HFF-Myc (cell line): Measurements from ENCODE around the gene CABP4.

Experiments
- DNase-seq: peaks from one replicate; pipeline ENCODE4 v3.0.0-alpha.2; 2011; ENCODE audit warnings: low read depth; ENCODE audit errors: extremely low read depth
- H3K4me3 ChIP-seq: replicated peaks from 2 replicates; pipeline ENCODE4 v1.5.1; 2011; ENCODE audit warnings: low read depth, mild to moderate bottlenecking, control low read depth, low read length
- CTCF ChIP-seq: IDR thresholded peaks from 2 replicates; pipeline ENCODE4 v1.5.1; 2012; ENCODE audit warnings: mild to moderate bottlenecking, low read depth, low read length, control low read depth; ENCODE audit errors: missing control alignments

Gene CABP4

DNA sequence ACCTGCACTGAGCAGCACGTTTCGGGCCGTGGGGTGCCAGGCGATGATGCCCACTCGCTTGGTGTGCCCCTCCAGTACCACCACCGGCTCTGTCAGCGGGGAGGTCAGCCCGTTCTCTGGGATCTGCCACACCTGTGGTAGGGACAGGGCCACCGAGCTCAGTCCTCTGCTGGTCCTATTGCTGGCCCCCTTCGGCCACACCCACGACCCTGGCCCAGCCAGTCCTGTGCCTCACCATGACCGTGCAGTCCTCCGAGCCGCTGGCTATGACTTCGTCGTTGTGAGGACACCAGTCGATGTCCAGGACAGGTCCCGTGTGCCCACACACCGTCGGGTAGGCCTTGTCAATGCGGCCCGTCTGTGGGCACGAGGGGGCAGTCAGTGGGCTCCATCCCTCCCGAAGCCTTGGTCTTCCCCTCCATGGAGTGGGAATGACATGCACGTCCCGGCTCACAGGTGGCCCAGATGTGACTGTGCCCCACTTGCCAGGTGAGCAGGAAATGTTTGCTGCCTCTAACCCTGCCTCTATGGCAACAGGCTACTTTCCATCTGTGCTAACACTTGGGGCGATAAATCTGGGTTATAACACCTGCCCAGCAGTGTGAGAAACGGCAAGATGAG is 13.3 kb upstream of the CABP4 start:
- TF ChIP-seq CTCF: no peak
- no peak for DNase-seq
- no peak overlapping the region for H3K4me3 ChIP-seq

DNA sequence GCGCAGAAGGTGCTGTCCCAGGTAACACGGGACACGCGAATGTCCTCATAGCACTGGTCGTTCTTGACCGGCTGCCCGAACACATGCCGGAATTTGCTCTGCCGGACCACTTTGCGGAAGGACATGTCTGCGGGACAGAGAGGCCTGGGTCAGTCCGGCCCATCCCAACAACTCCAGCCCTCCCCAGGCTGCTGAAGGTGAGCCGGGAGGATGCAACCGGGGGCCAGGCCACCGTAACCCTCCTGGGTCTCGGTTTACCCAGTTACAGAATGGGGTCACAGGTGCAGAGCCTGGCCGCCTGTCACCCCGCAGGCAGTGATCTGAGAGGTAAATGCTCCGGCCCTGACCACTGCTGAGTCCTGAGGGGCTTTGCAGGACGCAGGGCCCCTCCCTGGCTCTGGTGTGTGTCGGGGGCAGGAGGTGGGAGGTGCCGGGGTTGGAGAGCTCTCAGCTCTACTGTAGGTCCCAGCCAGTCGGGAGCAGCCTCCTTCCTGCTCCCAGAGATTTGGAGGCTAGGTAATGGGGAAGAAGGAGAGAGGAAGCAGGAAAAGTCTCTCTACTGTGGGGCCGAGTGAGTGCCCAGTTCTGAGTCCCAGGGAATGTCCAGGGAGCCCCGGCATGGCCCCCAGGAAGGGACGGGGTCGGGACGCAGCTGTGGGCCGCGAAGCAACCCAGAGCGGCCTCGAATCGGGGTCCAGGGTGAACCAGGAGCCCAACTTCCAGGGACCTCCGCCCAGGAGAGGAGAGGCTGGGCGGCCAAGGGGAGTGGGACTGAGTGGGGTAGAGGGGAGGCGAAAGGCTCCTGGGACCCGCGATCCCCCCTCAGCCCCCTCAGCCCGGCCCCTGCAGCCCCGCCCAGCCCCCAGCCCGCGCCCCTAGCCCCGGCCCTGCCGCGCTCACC is 12.4 kb upstream of the CABP4 start:
- H3K4me3 ChIP-seq: peak overlapping the region; percentile 75
- TF ChIP-seq CTCF: no peak
- DNase-seq: no peak

- H3K4me3 ChIP-seq: no peak overlapping the region
- TF ChIP-seq CTCF: no peak
- no peak for DNase-seq
These were observed 9.6 kb upstream of the CABP4 start for GRCh38 chr11:67445515-67445914.

DNA sequence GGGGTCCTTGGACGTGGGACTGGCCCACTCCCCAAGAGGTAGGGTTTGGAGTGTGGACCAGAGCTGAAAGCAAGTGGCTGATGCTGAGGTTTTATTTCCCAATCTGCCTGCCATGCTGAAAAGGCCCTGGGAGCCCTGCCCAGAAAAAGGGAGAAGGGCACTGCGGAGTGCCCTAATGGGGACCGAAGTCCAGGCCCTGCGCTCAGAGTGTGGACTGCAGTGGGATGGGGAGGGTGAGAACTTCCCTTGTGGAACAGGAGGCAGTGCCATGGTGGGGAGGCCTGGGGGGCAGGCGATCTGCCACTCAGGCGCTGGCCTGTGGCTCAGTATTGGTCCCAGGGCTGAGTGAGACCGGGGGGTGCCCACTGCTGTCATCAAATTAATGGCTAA is 6.9 kb upstream of the CABP4 start:
- no peak for TF ChIP-seq CTCF
- no peak overlapping the region for H3K4me3 ChIP-seq
- no peak for DNase-seq

DNA sequence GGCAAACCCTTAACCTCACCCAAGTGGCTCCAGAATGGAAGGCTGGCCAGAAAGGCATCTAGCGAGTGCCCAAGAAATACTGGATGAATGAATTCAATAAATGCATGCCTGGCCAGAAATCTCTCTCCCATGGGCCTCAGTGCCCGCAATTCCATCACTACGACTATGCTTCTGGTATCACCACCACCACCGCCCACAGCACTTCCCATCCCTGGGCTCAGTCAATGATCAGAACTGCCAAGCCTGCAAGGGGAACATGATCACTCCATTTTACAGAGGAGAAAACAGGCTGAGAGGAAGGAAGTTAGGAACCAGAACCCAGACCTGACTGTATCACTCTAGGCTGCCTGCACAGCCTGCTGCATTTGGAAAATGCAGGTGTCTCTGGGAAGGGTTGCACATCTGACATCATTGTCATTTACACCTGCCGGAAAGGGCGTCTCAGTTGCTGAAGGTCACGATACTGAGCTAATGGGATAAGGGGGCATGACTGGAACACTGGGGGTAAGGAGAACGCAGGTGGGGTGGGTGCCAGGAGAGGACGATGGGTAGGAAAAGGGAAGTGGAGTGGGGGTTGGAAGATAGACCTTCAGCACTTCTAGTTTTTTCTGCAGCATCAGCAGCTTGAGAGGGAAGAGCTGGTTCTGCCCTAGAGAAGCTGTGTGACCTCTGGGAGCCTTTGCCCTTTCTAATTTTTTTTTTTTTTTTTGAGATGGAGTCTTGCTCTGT is 5.9 kb upstream of the CABP4 start:
- H3K4me3 ChIP-seq: no peak overlapping the region
- DNase-seq: no peak
- TF ChIP-seq CTCF: no peak

- TF ChIP-seq CTCF: no peak
- no peak overlapping the region for H3K4me3 ChIP-seq
These were observed 4.1 kb upstream of the CABP4 start for GRCh38 chr11:67450796-67451657.

More at GRCh38 chr11:67450796-67451657, 4.1 kb upstream of the CABP4 start:
- no peak for DNase-seq
